T-helper 9 cell (primary cell): ENCODE measurements around the gene KLHDC3.
"Not testable (repeated sequence)": the region's sequence is repeated elsewhere in the genome, so short reads cannot be mapped to it uniquely, and the experiment has no call there.

Experiments
- DNase-seq: peaks from one replicate; pipeline ENCODE4 v3.0.0-alpha.2; 2020

Gene KLHDC3

DNA sequence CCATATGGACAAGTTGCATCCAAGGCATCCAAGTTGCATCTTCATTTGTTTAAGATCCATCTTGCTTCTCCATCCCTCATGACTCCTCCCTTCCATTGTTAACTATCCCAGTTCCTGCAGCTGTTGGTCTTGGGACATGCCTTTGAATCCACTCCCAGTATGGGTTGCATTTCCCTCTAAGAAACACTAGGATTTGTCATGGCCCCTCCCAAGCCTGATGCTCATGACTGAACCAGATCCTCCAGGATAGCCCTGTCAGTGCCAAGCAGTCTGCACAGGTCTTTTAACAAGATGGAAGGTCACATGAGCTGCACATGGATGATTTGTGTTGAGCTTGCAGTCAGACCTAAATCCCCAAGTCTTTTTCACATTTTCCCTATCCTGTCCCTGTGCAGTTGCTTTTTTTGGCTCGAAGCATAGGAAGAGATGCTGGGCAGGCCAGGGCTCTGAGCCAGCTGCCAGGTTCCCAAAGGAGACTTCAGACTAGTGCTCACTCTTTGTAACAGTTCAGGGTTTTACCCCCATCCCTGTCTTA is 25.5 kb upstream of the KLHDC3 start:
- no peak for DNase-seq

DNA sequence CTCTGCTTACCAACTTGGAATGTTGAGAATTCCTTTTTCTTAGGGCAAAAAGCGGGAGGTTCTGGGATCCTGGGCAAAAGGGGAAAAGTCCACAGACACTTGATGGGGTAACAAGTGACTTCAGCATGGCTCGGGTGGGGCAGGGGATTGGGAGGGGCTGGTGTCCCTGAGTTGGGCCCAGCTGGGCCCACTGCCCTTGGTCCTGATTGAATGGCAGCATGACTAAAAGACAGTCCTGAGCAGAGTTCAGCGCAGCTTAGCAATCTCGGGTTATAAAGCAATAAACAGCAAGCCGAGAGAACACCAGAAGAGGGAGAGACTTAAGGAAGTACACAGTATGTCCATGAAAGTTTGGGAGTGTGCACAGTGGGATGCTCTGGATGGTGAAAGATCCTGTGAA is 24.1 kb upstream of the KLHDC3 start:
- DNase-seq = no peak

GRCh38 chr6:42993445-42993844 is 20.6 kb upstream of the KLHDC3 start:
- DNase-seq = no peak

DNA sequence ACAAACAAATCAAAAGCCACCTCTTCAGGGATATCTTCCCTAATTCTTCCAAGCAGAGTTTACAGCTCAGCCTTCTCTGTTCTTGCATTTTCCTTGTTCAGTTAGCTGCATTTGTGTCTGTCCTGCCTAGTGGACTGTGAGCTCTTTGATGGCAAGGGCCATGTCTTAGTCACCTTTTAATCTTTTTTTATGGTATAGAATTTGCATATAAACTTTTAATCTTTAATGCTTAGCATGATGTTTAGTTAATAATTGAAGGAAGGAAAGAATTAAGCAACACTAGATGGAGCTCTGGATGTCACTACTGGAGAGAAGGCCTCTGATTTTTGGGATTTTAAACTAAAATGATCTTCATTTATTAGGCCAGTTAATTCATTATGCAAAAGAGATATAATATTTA is 17.5 kb upstream of the KLHDC3 start:
- DNase-seq = no peak

GRCh38 chr6:42998205-42998604 is 15.8 kb upstream of the KLHDC3 start:
- DNase-seq = not testable (repeated sequence)

DNA sequence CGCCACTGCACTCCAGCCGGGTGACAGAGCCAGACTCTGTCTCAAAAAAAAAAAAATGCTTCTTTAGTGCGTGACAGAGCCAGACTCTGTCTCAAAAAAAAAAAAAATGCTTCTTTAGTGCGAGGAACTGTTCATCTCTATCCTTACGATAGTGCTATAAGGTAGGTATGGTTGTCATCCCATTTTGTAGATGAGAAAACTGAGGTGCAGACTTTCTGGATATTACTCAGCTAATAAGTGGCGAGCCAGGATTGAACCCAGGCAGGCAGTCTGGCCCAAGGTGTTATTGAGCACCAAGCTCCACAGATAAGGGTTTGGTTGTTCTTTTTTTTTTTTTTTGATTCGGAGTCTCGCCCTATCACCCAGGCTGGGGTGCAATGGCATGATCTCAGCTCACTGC is 12.2 kb upstream of the KLHDC3 start:
- DNase-seq = no peak

DNA sequence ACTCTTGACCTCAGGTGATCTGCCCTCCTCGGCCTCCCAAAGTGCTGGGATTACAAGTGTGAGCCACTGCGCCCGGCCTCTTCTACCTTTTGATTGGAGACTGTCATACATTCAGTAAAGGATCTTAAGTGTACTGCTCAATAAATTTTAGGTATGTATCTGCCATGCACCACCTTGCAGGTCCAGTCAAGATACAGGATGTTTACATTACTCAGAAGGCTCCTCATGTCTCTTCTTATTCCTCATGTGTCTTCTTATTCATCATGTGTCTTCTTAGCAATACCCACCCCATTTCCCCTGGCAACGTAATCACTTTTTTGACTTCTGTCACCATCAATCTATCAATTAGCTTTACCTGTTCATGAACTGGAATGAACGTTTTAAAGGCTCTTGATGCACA is 8.2 kb upstream of the KLHDC3 start:
- DNase-seq = no peak

DNA sequence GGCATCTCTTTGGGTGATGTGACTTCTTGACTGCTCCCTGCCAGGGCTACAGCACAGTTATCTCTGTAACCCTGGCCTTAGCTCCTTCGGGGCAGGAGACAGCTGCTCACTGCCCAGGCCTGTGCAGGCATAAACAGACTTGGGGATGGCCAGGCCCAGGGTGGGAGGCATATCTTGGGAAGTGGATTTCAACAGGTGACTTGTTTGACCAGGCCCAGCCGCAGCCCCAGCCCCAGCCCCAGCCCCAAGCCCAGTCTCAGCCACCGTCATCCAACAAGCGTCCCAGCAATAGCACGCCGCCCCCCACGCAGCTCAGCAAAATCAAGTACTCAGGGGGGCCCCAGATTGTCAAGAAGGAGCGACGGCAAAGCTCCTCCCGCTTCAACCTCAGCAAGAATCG is 7.8 kb upstream of the KLHDC3 start:
- no peak for DNase-seq

DNA sequence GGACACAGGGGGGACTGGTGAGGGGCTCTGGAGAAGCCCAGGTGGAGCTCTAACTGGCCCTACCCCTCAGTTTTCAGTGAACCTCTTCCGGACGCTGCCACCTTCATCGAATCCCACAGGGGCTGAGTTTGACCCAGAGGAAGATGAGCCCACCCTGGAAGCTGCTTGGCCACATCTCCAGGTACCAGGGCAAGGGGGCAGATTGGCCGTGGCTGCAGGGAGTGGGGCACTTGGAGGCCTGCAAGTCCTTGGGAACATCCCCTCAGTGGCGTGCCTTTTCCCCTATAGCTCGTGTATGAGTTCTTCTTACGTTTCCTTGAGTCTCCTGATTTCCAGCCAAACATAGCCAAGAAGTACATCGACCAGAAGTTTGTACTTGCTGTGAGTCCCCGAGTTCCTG is 6.9 kb upstream of the KLHDC3 start:
- DNase-seq = no peak

DNA sequence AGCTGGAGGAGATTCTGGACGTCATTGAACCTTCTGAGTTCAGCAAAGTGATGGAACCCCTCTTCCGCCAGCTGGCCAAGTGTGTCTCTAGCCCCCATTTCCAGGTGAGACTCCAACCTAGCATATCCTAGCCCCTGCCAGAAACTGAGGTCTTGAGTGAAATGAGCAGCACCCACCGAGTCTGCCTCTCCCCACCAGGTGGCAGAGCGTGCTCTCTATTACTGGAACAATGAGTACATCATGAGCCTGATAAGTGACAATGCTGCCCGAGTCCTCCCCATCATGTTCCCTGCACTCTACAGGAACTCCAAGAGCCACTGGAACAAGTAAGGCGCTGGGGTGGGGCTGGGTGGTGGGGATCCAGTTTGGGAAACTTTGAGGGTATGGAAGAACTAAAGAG is 4.9 kb upstream of the KLHDC3 start:
- no peak for DNase-seq

GRCh38 chr6:43011207-43011606 is 2.8 kb upstream of the KLHDC3 start:
- no peak for DNase-seq

DNA sequence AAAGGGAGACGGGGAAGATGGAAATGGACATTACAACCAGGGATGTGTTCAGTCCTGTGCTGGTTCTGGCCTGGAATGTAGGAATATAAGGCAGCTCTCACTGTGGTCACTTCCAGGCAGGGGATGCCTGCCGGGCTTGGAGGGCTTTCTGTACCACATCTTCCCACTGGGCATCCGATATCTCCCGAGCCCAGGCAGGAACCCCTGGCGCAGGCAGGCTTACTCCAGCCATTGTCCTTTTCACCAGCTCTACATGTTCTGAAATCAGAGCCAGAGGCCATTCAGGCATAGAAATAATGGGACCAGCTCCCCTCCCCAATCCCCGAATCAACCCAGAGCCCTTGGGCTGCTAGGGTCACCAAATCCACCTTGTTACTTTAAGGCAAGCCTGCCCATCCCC is 1.7 kb upstream of the KLHDC3 start:
- DNase-seq = no peak

DNA sequence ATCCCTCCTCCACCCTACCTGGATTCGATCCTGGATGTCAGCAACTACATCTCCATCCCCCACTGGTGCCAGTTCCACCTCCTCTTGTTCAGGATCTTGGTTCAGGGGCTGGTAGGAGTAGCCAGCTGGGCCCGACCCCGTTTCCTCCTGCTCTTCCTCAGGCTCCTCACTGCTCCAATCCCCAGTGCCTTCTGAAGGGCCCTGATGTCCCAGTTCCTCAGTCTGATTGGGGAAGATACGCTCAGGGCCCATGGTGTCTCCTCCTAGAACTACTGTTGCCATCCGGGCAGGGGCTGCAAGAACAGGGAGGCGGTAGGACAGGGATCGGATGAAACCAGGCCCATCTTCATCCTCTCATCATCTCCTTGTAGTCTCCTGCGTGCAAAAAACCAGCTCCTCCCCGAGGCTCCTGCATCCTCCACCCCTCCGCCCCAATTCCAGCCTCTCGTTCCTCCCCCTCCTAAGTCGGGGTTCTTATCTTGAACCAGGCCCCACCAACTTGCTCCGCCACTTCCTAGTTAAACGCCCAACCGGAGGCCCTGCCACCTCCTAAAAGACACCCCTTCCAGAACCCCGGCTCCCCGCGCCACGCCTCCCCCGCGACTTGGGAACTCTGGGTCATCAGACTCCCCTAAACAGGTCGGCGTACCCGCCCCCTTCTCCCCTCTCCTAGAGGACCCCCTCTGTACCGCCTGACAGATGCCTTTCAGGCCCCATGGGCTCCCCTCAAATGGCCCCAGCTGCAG is 779 bp upstream of the KLHDC3 start:
- no peak for DNase-seq

- DNase-seq = no peak
Measured at GRCh38 chr6:43014434-43014909, 423 bp downstream of the KLHDC3 start.

DNA sequence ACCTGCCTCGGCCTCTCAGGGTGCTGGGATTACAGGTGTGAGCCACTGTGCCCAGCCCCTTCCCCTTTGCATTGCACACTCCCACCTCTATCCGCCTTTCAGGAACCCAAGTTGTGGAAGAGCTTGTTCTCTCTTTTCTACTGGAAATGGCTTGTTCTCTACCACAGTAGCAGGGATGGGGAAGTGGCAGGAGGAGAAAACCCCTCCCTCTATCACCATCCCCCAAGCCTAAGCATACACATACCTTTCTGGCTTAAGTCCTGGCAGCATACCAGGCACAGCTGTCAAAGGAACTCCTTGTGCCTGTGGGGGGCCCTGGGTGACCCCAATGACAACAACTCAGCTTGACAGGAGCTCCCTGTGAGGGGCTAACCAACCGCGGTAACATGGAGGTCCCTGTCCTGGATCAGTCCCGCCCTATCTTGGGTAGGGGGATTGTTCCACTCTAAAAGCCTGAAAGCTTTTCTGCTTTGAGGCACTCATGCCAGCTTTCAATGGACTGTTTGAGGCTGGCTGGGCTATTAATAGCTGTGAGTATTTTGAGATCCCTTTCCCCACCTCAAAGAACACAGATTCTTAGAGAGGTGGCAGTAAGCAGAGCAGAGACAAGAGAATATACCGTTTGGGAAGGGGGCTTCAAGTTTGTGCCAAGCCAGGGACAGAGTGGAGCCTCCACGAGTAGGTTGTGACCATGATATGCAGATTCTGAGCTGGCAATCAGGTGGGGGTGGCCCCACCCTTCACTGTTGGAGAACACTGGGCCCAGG is 2.3 kb downstream of the KLHDC3 start:
- DNase-seq = no peak

- no peak for DNase-seq
Measured at GRCh38 chr6:43016943-43017334, 2.9 kb downstream of the KLHDC3 start.

DNA sequence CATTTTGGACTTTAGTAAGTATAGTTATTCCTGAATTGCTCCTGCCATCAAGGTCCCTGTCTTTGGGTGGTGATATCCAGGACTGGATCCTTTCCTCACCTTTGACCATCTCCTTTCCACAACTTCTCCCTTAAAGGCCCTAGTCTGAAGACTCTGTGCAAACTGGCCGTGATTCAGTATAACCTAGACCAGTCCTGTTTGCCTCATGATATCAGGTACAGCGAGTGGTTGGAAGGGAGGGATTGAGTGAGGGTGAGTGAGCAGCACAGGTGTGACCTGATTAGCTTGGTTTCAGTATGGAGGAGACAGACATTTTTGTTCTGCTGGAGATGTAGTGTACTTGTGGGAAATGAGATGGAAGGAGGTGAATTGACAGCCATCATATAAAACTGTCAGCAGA is 5.1 kb downstream of the KLHDC3 start:
- DNase-seq = no peak

DNA sequence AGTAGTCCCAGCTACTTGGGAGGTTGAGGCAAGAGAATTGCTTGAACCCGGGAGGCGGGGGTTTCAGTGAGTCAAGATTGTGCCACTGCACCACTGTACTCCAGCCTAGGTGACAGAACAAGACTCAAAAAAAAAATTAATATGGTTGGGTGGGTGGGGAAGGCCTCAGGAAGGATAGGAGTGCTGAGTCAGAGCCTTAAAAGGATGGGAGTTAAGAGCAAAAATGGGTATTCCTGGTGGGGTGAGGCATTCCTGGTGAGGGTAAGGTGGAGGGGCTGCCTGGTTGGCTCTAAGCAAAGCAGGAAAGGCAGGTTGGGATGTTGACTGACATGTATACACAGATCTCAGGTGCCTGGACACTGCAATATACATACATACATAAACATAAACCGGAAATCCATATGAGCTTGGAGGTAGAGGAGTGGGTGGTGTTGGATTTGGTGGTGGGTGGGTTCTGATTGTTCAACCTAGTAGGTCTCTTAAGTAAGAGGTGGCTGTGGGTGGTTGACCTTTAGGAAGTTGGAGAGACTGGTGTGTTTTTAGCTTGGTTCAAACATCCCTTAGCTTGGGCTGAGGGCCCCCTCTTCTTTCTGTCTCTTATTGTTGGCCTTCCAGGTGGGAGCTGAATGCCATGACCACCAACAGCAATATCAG is 6.1 kb downstream of the KLHDC3 start:
- DNase-seq = no peak

- no peak for DNase-seq
Measured at GRCh38 chr6:43020847-43021246, 6.8 kb downstream of the KLHDC3 start.

DNA sequence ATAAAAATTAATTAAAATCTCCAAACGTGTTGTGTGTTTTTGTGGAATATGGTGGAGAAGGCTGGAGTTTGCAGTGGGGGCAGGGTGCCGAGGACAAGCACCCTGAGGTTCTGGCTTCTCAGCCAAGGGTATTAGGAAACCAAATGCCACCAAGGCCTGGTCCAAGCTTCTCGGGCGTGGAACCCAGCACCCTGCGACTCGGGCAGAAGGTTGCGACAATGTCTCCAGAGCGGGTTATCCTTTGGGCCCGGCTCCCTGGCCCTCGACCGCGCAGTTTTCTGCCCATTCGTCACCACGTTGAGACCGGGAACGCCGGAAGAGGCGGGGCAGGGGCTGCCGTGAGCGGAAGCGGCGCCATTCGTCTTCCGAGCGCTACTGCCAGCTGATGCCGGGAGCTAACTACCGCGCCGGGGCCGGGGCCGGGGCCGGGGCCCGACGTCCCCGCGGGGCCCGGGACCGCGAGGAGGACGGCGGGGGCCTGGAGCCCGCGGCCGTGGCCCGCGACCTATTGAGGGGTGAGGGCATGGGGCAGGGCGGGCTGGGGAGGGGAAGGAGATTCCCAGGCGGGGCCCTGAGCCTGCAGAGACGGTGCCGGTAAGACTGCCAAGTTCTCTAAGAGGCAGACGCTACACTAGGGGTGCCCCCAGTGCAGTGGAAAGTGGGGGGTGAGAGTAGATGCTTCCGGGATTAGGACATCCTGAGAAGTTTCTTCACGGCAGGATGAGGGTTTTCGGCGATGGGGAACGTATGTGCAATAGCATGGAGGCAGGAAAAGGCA is 7.4 kb downstream of the KLHDC3 start, which contains the start of gene RRP36:
TSS of gene RRP36 (plus strand) at position 354 of the 778 bp plus-strand sequence. CDS start at position 386, 32 bp downstream.
- peak; percentile 55 for DNase-seq

DNA sequence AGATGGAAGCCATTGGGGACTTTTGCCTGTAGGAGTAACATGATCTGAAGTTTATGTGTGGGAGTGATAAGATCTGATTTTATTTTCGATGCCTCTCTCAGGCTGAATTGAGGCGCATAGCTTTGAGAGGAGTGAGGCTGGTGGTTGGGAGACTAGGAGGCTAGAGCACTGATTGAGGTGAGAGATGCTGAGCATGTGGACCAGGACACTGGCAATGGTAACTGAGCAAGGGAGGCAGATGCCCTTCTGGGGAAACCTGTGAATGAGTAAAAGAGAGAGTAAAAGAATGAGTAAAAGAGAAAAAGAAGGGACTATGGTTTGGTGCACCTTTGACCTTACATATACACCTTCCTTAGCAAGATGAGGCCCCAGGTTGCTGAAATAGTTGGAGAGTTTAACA is 10.4 kb downstream of the KLHDC3 start:
- DNase-seq = no peak

GRCh38 chr6:43026365-43026764 is 12.3 kb downstream of the KLHDC3 start:
- DNase-seq = no peak

DNA sequence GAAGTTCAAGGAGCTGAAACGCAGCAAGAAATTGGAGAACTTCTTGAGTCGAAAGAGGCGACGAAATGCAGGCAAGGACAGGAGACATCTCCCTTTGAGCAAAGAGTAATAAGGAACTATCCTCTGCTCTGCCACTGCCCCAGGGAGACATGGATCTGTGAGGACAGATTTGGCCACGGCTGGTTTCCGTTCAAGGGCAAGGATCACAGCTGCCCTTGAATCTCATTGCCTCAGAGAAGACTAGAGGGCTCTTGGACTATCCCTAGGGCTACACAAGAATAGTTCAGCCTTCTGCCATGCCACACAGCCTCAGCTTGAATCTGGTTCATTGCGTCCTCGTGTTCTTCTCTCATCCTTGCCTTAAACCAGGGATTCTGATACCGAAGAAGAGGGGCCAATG is 15.1 kb downstream of the KLHDC3 start:
- no peak for DNase-seq
